ENCODE measurements around the gene MBD3. TPM values are rescaled to one million over a fixed set of nuclear protein-coding genes. Genes with fewer than 3 reads are reported as not detected.
A peak's percentile ranks its signal among the peaks of the same experiment; 100 is the strongest.

Gene MBD3
- total RNA-seq, 3 donors from 2014 or later: 153 to 180 (median 163) TPM

- H3K9me3 Mint-ChIP-seq: no peaks in the 10 kb centered on the region
- ATAC-seq: no peak
- peaks cover 6% of the 10 kb centered on the region for H3K36me3 Mint-ChIP-seq (ENCODE audit: insufficient read depth)
- H3K4me1 Mint-ChIP-seq (ENCODE audit: low read depth): no peaks in the 10 kb centered on the region
- no peaks in the 10 kb centered on the region for H3K27me3 Mint-ChIP-seq (ENCODE audit: low read depth)
- DNase-seq: no peak
- no peak overlapping the region for H3K4me3 Mint-ChIP-seq
These were observed 15.4 kb downstream of the MBD3 start for GRCh38 chr19:1577090-1577928.

DNA sequence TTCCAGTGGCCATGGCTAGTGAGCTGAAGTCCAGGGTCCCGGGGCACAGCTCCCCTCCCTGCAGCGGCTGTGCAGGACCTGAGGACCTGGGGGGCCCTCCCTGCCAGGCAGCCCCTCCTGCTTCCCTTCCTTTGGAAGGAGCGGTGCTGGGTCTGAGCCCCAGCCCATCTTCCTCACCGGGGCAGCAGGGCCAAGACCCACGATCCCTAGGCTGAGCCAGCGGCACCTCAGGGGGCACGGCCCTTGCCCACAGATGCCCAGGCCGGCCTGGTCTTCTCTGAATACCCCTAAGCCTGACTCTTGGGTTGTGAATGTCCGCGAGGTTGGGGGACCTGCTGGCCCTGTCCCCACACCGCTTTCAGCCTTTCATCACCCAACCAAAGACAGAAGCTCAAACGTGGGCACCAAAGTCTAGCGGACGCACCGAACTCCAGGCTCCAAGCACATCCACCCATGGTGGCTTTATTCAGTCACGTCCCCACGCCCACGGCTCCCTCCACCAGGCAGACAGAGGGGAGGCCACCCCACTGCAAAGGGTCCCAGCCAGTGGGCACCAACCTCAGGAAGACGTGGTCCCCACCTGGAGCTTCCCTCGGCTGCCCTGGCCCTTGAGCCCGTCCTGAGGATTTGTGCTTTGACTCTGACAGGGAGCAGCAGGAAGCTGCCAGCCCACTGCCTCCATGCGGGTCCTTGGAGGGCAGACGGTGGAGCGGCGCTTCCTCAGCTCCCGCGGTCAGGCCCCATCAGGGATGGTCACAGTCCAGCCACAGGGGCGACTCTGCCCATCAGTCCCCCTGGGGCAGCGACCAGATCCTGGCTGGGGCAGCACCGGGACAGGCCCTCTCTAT lies 16.2 kb downstream of the MBD3 start:
- DNase-seq: no peak
- Mint-ChIP-seq H3K27me3 (ENCODE audit: low read depth) (no peaks in the 10 kb centered on the region), H3K9me3 (no peaks in the 10 kb centered on the region), H3K36me3 (ENCODE audit: insufficient read depth) (peaks cover 6% of the 10 kb centered on the region), H3K4me3 (no peak overlapping the region), H3K4me1 (ENCODE audit: low read depth) (no peaks in the 10 kb centered on the region)
- ATAC-seq: no peak

DNA sequence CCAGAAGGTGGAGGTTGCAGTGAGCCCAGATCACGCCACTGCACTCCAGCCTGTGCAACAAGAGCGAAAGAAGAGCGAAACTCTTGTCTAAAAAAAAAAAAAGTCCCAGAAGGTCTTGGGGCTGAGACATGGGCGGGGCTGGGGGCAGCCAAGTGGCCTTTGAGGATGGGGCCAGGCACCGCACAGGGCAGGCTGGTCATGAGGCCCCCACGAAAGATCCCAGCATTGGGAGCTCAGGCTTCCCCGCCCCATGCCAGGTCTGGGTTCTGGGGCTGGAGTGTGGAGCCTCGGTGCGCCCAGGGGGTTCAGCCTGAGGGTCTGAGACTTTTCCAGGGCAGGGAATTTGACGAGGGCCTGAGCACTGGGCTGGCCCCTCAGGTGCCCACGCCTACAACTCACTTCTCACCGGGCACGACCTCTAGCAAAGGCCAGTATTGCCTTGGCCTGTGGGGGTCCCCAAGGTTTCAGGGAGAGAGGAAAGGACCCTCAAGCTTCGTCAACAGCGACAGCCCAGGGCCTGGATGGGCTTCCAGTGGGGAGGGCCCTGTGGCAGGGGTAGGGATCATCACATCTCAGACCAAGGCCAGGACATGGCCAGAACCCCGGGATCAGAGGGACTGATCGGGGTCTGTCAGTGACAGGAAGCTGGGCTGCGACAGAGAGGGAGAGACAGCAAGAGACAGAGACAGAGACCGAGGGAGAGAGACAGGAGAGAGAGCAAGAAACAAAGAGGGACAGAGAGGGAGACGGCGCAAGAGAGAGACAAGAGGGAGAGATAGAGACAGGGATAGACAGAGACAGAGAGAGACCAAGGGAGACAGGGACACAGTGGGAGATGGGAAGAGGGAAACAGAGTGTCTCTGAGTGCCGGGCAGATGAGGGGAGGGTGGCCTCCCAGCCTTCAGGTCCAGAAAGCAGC lies 17.1 kb downstream of the MBD3 start:
- Mint-ChIP-seq H3K27me3 (ENCODE audit: low read depth) (no peaks in the 10 kb centered on the region), H3K9me3 (no peaks in the 10 kb centered on the region), H3K36me3 (ENCODE audit: insufficient read depth) (peaks cover 5% of the 10 kb centered on the region), H3K4me3 (no peak overlapping the region), H3K4me1 (ENCODE audit: low read depth) (no peaks in the 10 kb centered on the region)
- ATAC-seq (no peak), DNase-seq (no peak)

GRCh38 chr19:1574354-1575136 lies 18.1 kb downstream of the MBD3 start:
- Mint-ChIP-seq H3K4me1 (ENCODE audit: low read depth) (peaks cover 1% of the 10 kb centered on the region), H3K27me3 (ENCODE audit: low read depth) (peaks cover 5% of the 10 kb centered on the region), H3K36me3 (ENCODE audit: insufficient read depth) (peaks cover 2% of the 10 kb centered on the region), H3K9me3 (no peaks in the 10 kb centered on the region), H3K4me3 (no peak overlapping the region)
- ATAC-seq: no peak
- no peak for DNase-seq

GRCh38 chr19:1572795-1573194 lies 19.9 kb downstream of the MBD3 start:
- peaks cover 4% of the 10 kb centered on the region for H3K4me1 Mint-ChIP-seq (ENCODE audit: low read depth)
- H3K36me3 Mint-ChIP-seq (ENCODE audit: insufficient read depth): no peaks in the 10 kb centered on the region
- DNase-seq (no peak), ATAC-seq (no peak)
- H3K9me3 Mint-ChIP-seq: no peaks in the 10 kb centered on the region
- peaks cover 5% of the 10 kb centered on the region for H3K27me3 Mint-ChIP-seq (ENCODE audit: low read depth)
- no peak overlapping the region for H3K4me3 Mint-ChIP-seq

- H3K27me3 Mint-ChIP-seq (ENCODE audit: low read depth): peaks cover 5% of the 10 kb centered on the region
- H3K9me3 Mint-ChIP-seq: no peaks in the 10 kb centered on the region
- DNase-seq (no peak), ATAC-seq (no peak)
- H3K4me1 Mint-ChIP-seq (ENCODE audit: low read depth): peaks cover 4% of the 10 kb centered on the region
- no peaks in the 10 kb centered on the region for H3K36me3 Mint-ChIP-seq (ENCODE audit: insufficient read depth)
- no peak overlapping the region for H3K4me3 Mint-ChIP-seq
These were observed 21.3 kb downstream of the MBD3 start for GRCh38 chr19:1571358-1571757.

- H3K27me3 Mint-ChIP-seq (ENCODE audit: low read depth): peaks cover 5% of the 10 kb centered on the region
- no peaks in the 10 kb centered on the region for H3K36me3 Mint-ChIP-seq (ENCODE audit: insufficient read depth)
- DNase-seq (no peak), ATAC-seq (no peak)
- peaks cover 4% of the 10 kb centered on the region for H3K4me1 Mint-ChIP-seq (ENCODE audit: low read depth)
- no peak overlapping the region for H3K4me3 Mint-ChIP-seq
- no peaks in the 10 kb centered on the region for H3K9me3 Mint-ChIP-seq
These were observed 21.8 kb downstream of the MBD3 start for GRCh38 chr19:1570836-1571235.

DNA sequence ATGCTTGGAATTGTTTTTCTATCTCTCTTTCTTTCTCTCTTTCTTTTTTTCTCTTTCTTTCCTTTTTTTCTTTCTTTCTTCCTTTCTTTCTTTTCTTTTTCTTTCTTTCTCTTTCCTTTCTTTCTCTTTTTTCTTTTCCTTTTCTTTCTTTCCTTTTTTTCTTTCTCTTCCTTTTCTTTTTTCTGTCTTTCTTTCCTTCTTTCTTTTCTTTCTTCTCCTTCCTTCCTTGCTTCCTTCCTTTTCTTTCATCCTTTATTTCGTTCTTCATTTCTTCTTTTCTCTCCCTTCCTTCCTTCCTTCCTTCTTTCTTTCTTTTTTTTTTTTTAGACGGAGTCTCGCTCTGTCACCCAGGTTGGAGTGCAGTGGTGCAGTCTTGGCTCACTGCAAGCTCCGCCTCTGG lies 22.7 kb downstream of the MBD3 start:
- DNase-seq (no peak), ATAC-seq (no peak)
- Mint-ChIP-seq H3K27me3 (ENCODE audit: low read depth) (peaks cover 5% of the 10 kb centered on the region), H3K4me1 (ENCODE audit: low read depth) (peaks cover 4% of the 10 kb centered on the region), H3K36me3 (ENCODE audit: insufficient read depth) (no peaks in the 10 kb centered on the region), H3K9me3 (no peaks in the 10 kb centered on the region), H3K4me3 (peak overlapping the region; percentile 21)

- Mint-ChIP-seq H3K4me1 (ENCODE audit: low read depth) (peaks cover 4% of the 10 kb centered on the region), H3K4me3 (peak within 1 kb of the TSS; percentile 33), H3K27me3 (ENCODE audit: low read depth) (peaks cover 5% of the 10 kb centered on the region), H3K9me3 (no peaks in the 10 kb centered on the region), H3K36me3 (ENCODE audit: insufficient read depth) (no peaks in the 10 kb centered on the region)
- DNase-seq (peak; percentile 82), ATAC-seq (peak; percentile 86 to 94)
These were observed 24.2 kb downstream of the MBD3 start, which contains the start of gene MEX3D for GRCh38 chr19:1568320-1569019. MEX3D (minus strand) TSS chr19:1568325; CDS start chr19:1568058, 267 bp downstream.

DNA sequence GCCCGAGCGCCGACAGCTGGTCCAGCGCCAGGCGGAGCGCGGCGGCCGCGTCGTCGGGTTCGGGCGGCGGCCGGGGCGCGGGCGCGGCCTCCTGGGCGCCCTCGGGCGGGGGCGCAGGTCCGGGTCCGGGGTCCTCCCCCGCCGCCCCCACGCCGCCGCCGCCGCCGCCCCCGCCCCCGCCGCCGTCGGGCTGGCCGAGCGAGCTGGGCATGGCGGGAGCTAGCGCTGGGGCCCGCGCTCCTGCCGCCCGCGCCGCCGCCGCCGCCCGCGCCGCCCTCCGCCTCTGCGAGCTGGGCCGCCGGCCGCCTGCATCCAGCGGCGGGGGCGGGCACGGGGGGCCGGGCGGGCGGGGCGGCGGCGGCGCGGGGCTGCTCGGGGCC lies 24.8 kb downstream of the MBD3 start:
- DNase-seq (no peak), ATAC-seq (peak in 1 of 2 donors; percentile 36)
- no peaks in the 10 kb centered on the region for H3K9me3 Mint-ChIP-seq

GRCh38 chr19:1567116-1567847 lies 25.4 kb downstream of the MBD3 start:
- peaks cover 5% of the 10 kb centered on the region for H3K27me3 Mint-ChIP-seq (ENCODE audit: low read depth)
- DNase-seq (no peak), ATAC-seq (peak; percentile 3 to 13)
- peak overlapping the region; percentile 33 for H3K4me3 Mint-ChIP-seq
- H3K9me3 Mint-ChIP-seq: no peaks in the 10 kb centered on the region
- H3K4me1 Mint-ChIP-seq (ENCODE audit: low read depth): peaks cover 4% of the 10 kb centered on the region
- no peaks in the 10 kb centered on the region for H3K36me3 Mint-ChIP-seq (ENCODE audit: insufficient read depth)

More for the DNA sequence above, 24.8 kb downstream of the MBD3 start:
- H3K27me3 Mint-ChIP-seq (ENCODE audit: low read depth): peaks cover 5% of the 10 kb centered on the region
- H3K4me3 Mint-ChIP-seq: no peak overlapping the region
- H3K4me1 Mint-ChIP-seq (ENCODE audit: low read depth): peaks cover 4% of the 10 kb centered on the region
- H3K36me3 Mint-ChIP-seq (ENCODE audit: insufficient read depth): no peaks in the 10 kb centered on the region

- ATAC-seq (peak; percentile 2 to 14), DNase-seq (no peak)
- peaks cover 4% of the 10 kb centered on the region for H3K4me1 Mint-ChIP-seq (ENCODE audit: low read depth)
- H3K27me3 Mint-ChIP-seq (ENCODE audit: low read depth): peaks cover 5% of the 10 kb centered on the region
- no peaks in the 10 kb centered on the region for H3K36me3 Mint-ChIP-seq (ENCODE audit: insufficient read depth)
- no peaks in the 10 kb centered on the region for H3K9me3 Mint-ChIP-seq
- no peak overlapping the region for H3K4me3 Mint-ChIP-seq
These were observed 26.1 kb downstream of the MBD3 start for GRCh38 chr19:1566392-1567115.
